ENCODE results near the gene SMCO4. TPM values are rescaled to one million over a fixed set of nuclear protein-coding genes. Genes with fewer than 3 reads are reported as not detected.
"Not testable (repeated sequence)": the region's sequence is repeated elsewhere in the genome, so short reads cannot be mapped to it uniquely, and the experiment has no call there.

Gene SMCO4
- total RNA-seq, 2 experiments from 2014 or later, result 0.30 TPM; not detected in 1

GRCh38 chr11:93583490-93583889 is 40.3 kb upstream of the SMCO4 start:
- no peaks in the 10 kb centered on the region for H3K36me3 Mint-ChIP-seq (ENCODE audit: low read depth)
- ChIA-PET POLR2A (no interaction called here), CTCF (no interaction called here)
- no peak overlapping the region for H3K27ac Mint-ChIP-seq
- TF ChIP-seq CTCF (IDR thresholded peaks at IDR 0.05), result no peak
- Histone ChIP-seq H3K4me1 (ENCODE audit: insufficient read depth, low read length) (no peaks in the 10 kb centered on the region), H3K9me3 (ENCODE audit: control insufficient read depth in 1 of 2, insufficient read depth in 1 of 2, low read length in 2 of 2) (peaks cover 7 to 8% of the 10 kb centered on the region in 2 experiments), H3K27me3 (ENCODE audit: control insufficient read depth in 1 of 2, insufficient read depth in 2 of 2, low read length in 2 of 2) (peaks cover 0 to 3% of the 10 kb centered on the region in 2 experiments), H3K36me3 (ENCODE audit: insufficient read depth, low read length) (no peaks in the 10 kb centered on the region), H3K27ac (ENCODE audit: low read depth in 1 of 2, low read length in 2 of 2) (no peak overlapping the region), H3K4me3 (ENCODE audit: low read length) (no peak overlapping the region)
- peaks cover 36% of the 10 kb centered on the region for H3K27me3 Mint-ChIP-seq
- DNase-seq, result no peak
- H3K9me3 Mint-ChIP-seq, result no peaks in the 10 kb centered on the region
- ATAC-seq (ENCODE audit: poor library complexity), result no peak
- intact Hi-C loops (cut with DNase I, micrococcal nuclease), result no loop called here
- H3K4me3 Mint-ChIP-seq, result no peak overlapping the region
- H3K4me1 Mint-ChIP-seq (ENCODE audit: low read depth), result no peaks in the 10 kb centered on the region

GRCh38 chr11:93579187-93579751 is 36.1 kb upstream of the SMCO4 start:
- Mint-ChIP-seq H3K4me1 (ENCODE audit: low read depth) (no peaks in the 10 kb centered on the region), H3K27me3 (peaks cover 27% of the 10 kb centered on the region), H3K9me3 (no peaks in the 10 kb centered on the region), H3K27ac (no peak overlapping the region), H3K36me3 (ENCODE audit: low read depth) (no peaks in the 10 kb centered on the region), H3K4me3 (no peak overlapping the region)
- CTCF ChIA-PET, result no interaction called here
- POLR2A ChIA-PET, result no interaction called here
- Histone ChIP-seq H3K27ac (ENCODE audit: low read depth in 1 of 2, low read length in 2 of 2) (no peak overlapping the region), H3K4me1 (ENCODE audit: insufficient read depth, low read length) (no peaks in the 10 kb centered on the region), H3K27me3 (ENCODE audit: control insufficient read depth in 1 of 2, insufficient read depth in 2 of 2, low read length in 2 of 2) (peaks cover 0 to 6% of the 10 kb centered on the region in 2 experiments), H3K9me3 (ENCODE audit: control insufficient read depth in 1 of 2, insufficient read depth in 1 of 2, low read length in 2 of 2) (peaks cover 7 to 8% of the 10 kb centered on the region in 2 experiments), H3K36me3 (ENCODE audit: insufficient read depth, low read length) (no peaks in the 10 kb centered on the region), H3K4me3 (ENCODE audit: low read length) (no peak overlapping the region)
- no peak for TF ChIP-seq CTCF (IDR thresholded peaks at IDR 0.05)
- no peak for DNase-seq
- intact Hi-C loops (cut with DNase I, micrococcal nuclease), result no loop called here
- no peak for ATAC-seq (ENCODE audit: poor library complexity)

- no peak for TF ChIP-seq CTCF (IDR thresholded peaks at IDR 0.05)
- DNase-seq (no peak), ATAC-seq (ENCODE audit: poor library complexity) (no peak)
- no peaks in the 10 kb centered on the region for H3K36me3 ChIP-seq (ENCODE audit: insufficient read depth, low read length)
- no peaks in the 10 kb centered on the region for H3K4me1 Mint-ChIP-seq (ENCODE audit: low read depth)
- no peak overlapping the region for H3K4me3 ChIP-seq (ENCODE audit: low read length)
- ChIA-PET CTCF (interaction anchor here (0.7 kb wide), 1 partner anchor 19 kb away, joined by 4 read pairs; no protein-coding TSS in a partner anchor), POLR2A (no interaction called here)
- H3K9me3 Mint-ChIP-seq, result no peaks in the 10 kb centered on the region
- no peaks in the 10 kb centered on the region for H3K4me1 ChIP-seq (ENCODE audit: insufficient read depth, low read length)
- peaks cover 7% of the 10 kb centered on the region in 2 experiments for H3K9me3 ChIP-seq (ENCODE audit: control insufficient read depth in 1 of 2, insufficient read depth in 1 of 2, low read length in 2 of 2)
- no peak overlapping the region for H3K4me3 Mint-ChIP-seq
- H3K36me3 Mint-ChIP-seq (ENCODE audit: low read depth), result no peaks in the 10 kb centered on the region
- intact Hi-C loops (cut with DNase I, micrococcal nuclease), result no loop called here
- peaks cover 21% of the 10 kb centered on the region for H3K27me3 Mint-ChIP-seq
- peaks cover 0 to 5% of the 10 kb centered on the region in 2 experiments for H3K27me3 ChIP-seq (ENCODE audit: control insufficient read depth in 1 of 2, insufficient read depth in 2 of 2, low read length in 2 of 2)
- H3K27ac Mint-ChIP-seq, result no peak overlapping the region
- no peak overlapping the region for H3K27ac ChIP-seq (ENCODE audit: low read depth in 1 of 2, low read length in 2 of 2)
Measured at GRCh38 chr11:93577286-93577685, 34.1 kb upstream of the SMCO4 start.

- H3K27ac ChIP-seq (ENCODE audit: low read depth in 1 of 2, low read length in 2 of 2); H3K27me3 ChIP-seq (ENCODE audit: control insufficient read depth in 1 of 2, insufficient read depth in 2 of 2, low read length in 2 of 2); H3K36me3 Mint-ChIP-seq (ENCODE audit: low read depth); H3K9me3 Mint-ChIP-seq; DNase-seq; H3K4me1 ChIP-seq (ENCODE audit: insufficient read depth, low read length); H3K27ac Mint-ChIP-seq; H3K4me3 Mint-ChIP-seq; H3K36me3 ChIP-seq (ENCODE audit: insufficient read depth, low read length); intact Hi-C loops (cut with DNase I, micrococcal nuclease); ATAC-seq (ENCODE audit: poor library complexity); H3K4me1 Mint-ChIP-seq (ENCODE audit: low read depth); H3K9me3 ChIP-seq (ENCODE audit: control insufficient read depth in 1 of 2, insufficient read depth in 1 of 2, low read length in 2 of 2); POLR2A ChIA-PET; H3K4me3 ChIP-seq (ENCODE audit: low read length): not testable (repeated sequence)
- CTCF ChIA-PET, result interaction anchor here (0.6 kb wide), 1 partner anchor 14 kb away, joined by 3 read pairs; no protein-coding TSS in a partner anchor
- H3K27me3 Mint-ChIP-seq, result peaks cover 21% of the 10 kb centered on the region
Measured at GRCh38 chr11:93576870-93577269, 33.7 kb upstream of the SMCO4 start.

Data from CD4-positive, alpha-beta T cell (primary cell).